Uterine smooth muscle cell (primary cell): ENCODE measurements around the gene FKBP6. TPM values are rescaled to one million over a fixed set of nuclear protein-coding genes. Genes with fewer than 3 reads are reported as not detected.

Source experiments
- total RNA-seq: library from RNA; depleted of rRNA; stranded (reverse); fragments of >200 nt; gene quantifications from 2 replicates; pipeline ENCODE4 v1.2.3, GENCODE V29; 2014

The FKBP6 gene, protein sequence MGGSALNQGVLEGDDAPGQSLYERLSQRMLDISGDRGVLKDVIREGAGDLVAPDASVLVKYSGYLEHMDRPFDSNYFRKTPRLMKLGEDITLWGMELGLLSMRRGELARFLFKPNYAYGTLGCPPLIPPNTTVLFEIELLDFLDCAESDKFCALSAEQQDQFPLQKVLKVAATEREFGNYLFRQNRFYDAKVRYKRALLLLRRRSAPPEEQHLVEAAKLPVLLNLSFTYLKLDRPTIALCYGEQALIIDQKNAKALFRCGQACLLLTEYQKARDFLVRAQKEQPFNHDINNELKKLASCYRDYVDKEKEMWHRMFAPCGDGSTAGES
- under 0.01 TPM in 1 of 2 replicates, not detected in the other for total RNA-seq

DNA sequence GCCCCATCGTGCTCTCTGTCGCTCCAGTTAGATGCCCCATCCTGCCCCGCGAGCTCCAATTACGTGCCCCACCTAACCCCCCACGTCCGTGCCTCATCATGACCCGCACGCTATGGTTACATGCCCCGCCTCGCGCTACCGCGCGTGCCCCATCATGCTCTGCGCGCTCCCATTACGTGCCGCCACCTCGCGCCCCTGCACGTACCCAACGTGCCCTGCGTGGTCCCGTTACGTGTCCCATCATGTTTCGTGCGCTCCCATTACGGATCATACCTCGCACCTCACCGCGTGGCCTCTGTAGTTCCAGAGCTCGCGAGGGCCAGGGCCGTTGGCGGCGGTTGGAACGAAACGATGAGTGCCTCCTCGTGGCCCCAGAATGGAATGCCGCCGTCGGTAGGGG, at the start of gene FKBP6, which contains the start of gene TRIM50:
Gene FKBP6 (plus strand): TSS at position 240 of the 400 bp plus-strand sequence. CDS start 268 bp downstream, outside the sequence.
Gene TRIM50 (minus strand): TSS at position 161 of the 400 bp plus-strand sequence. CDS start 3,295 bp downstream, outside the sequence.

DNA sequence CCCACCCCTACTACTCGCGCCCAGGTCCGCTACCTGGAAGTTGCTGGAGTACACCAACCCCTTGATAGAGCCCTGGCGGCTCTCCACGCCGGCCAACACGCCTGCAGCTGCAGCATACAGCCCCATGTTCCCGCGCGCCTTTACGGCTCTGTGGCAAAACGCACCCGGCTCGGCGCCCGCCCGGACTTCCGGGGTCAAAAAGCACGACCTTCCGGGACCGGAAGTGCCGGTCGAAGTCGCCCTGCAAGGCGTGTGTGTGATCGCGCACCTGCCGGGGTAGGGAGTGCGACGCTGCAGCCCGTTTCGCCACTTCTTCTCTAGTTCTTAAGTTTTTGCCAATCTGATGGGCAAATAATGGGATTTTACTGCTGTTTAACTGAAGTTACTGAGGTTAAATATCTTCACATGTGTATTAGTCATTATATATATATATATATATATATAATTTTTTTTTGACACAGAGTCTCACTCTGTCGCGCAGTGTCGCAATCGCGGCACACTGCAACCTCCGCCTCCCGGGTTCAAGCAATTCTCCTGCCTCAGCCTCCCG, 19.2 kb upstream of the FKBP6 start, which contains the start of gene NSUN5:
Gene NSUN5 (minus strand): TSS at position 162 of the 550 bp plus-strand sequence. CDS start 36 bp downstream, at position 126.

Other genes with a start within 250 kb of the FKBP6 start
- gene SPDYE9, start 242.1 kb upstream of the FKBP6 start, total RNA-seq: not detected in 2 replicates
- gene NSUN5, start 19.3 kb upstream of the FKBP6 start, total RNA-seq: 18.0 and 24.3 TPM in 2 replicates
- gene TRIM50, start 79 bp upstream of the FKBP6 start, total RNA-seq: not detected in 2 replicates
- 0.44 and 0.75 TPM in 2 replicates for gene FZD9, start 105.6 kb downstream of the FKBP6 start, total RNA-seq
- 66.6 and 80.3 TPM in 2 replicates for gene BAZ1B, start 194.1 kb downstream of the FKBP6 start, total RNA-seq
- gene BCL7B, start 229.5 kb downstream of the FKBP6 start, total RNA-seq: 22.7 and 26.1 TPM in 2 replicates